Measurements from ENCODE around the gene ZSWIM3. TPM values are rescaled to one million over a fixed set of nuclear protein-coding genes. Genes with fewer than 3 reads are reported as not detected.

Gene ZSWIM3
- total and polyA plus RNA-seq, 2 donors (not counting 1 experiment from before 2014, with no cell fraction given): 3.6 to 7.6 TPM

DNA sequence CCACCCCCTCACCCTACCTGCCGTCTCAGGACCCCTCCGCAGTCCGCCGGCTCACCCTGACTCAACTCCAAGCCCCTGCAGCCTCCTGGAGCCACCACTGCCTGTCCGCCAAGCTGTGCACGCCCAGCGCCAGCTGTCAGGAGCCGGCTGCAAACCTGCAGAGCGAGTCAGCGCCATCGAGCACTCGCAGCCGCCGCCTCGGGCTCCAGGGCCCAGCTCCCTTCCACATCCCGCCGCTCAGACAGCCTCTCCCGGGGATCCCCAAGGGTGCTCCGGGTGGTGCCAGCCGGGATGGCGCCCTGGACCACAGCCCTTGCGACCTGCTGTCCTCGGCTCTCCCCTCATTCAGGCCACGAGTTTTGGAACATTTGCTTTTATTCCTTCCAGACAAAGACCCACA is 34.6 kb upstream of the ZSWIM3 start:
- Histone ChIP-seq H3K9ac (ENCODE audit: insufficient read depth, low read length) (no peak overlapping the region), H3K27ac (ENCODE audit: insufficient read depth, low read length) (no peak overlapping the region), H3K4me1 (ENCODE audit: control insufficient read depth, extremely low read depth, insufficient read depth, low read length) (peaks cover 19% of the 10 kb centered on the region), H3K27me3 (ENCODE audit: control insufficient read depth, insufficient read depth, low read length) (peaks cover 5% of the 10 kb centered on the region), H3K4me3 (replicated peaks in 1 of 4; ENCODE audit: control extremely low read depth in 1 of 4, insufficient read depth in 1 of 4, low read depth in 3 of 4, low read length in 4 of 4) (no peak overlapping the region), H3K9me3 (ENCODE audit: control insufficient read depth, insufficient read depth, low read depth, low read length) (no peaks in the 10 kb centered on the region), H3K79me2 (ENCODE audit: control insufficient read depth, insufficient read depth, low read length) (no peaks in the 10 kb centered on the region), H3K4me2 (ENCODE audit: extremely low read depth, insufficient read depth, low read length) (peak overlapping the region; percentile 48), H4K20me1 (ENCODE audit: control insufficient read depth, extremely low read depth, insufficient read depth, low read length) (no peaks in the 10 kb centered on the region), H3K36me3 (ENCODE audit: control insufficient read depth, insufficient read depth, low read length) (no peaks in the 10 kb centered on the region), H2AFZ (ENCODE audit: low read length) (no peak overlapping the region)
- DNase-seq (ENCODE audit: low read depth in 2 of 2): peak in 1 of 2 donors; percentile 26
- TF ChIP-seq CTCF (conservative IDR thresholded peaks at IDR 0.05 in 1 of 2, IDR thresholded peaks at IDR 0.05 in 1 of 2; ENCODE audit: low read depth in 1 of 2, low read length in 2 of 2) (no peak), EZH2 (IDR thresholded peaks at IDR 0.05; ENCODE audit: low read length, missing control alignments) (no peak)

GRCh38 chr20:45823949-45824835 is 33.2 kb upstream of the ZSWIM3 start:
- Histone ChIP-seq H3K36me3 (ENCODE audit: control insufficient read depth, insufficient read depth, low read length) (no peaks in the 10 kb centered on the region), H3K27ac (ENCODE audit: insufficient read depth, low read length) (no peak overlapping the region), H3K4me2 (ENCODE audit: extremely low read depth, insufficient read depth, low read length) (peak overlapping the region; percentile 51), H4K20me1 (ENCODE audit: control insufficient read depth, extremely low read depth, insufficient read depth, low read length) (no peaks in the 10 kb centered on the region), H3K79me2 (ENCODE audit: control insufficient read depth, insufficient read depth, low read length) (no peaks in the 10 kb centered on the region), H3K9ac (ENCODE audit: insufficient read depth, low read length) (no peak overlapping the region), H3K27me3 (ENCODE audit: control insufficient read depth, insufficient read depth, low read length) (peaks cover 5% of the 10 kb centered on the region), H3K4me3 (replicated peaks in 1 of 4; ENCODE audit: control extremely low read depth in 1 of 4, insufficient read depth in 1 of 4, low read depth in 3 of 4, low read length in 4 of 4) (no peak overlapping the region), H2AFZ (ENCODE audit: low read length) (peak overlapping the region; percentile 10), H3K4me1 (ENCODE audit: control insufficient read depth, extremely low read depth, insufficient read depth, low read length) (peaks cover 15% of the 10 kb centered on the region), H3K9me3 (ENCODE audit: control insufficient read depth, insufficient read depth, low read depth, low read length) (no peaks in the 10 kb centered on the region)
- peak; percentile 31 to 45 for DNase-seq (ENCODE audit: low read depth in 2 of 2)
- TF ChIP-seq CTCF (conservative IDR thresholded peaks at IDR 0.05 in 1 of 2, IDR thresholded peaks at IDR 0.05 in 1 of 2; ENCODE audit: low read depth in 1 of 2, low read length in 2 of 2): peak; percentile 23 to 49
- TF ChIP-seq EZH2 (IDR thresholded peaks at IDR 0.05; ENCODE audit: low read length, missing control alignments): no peak

DNA sequence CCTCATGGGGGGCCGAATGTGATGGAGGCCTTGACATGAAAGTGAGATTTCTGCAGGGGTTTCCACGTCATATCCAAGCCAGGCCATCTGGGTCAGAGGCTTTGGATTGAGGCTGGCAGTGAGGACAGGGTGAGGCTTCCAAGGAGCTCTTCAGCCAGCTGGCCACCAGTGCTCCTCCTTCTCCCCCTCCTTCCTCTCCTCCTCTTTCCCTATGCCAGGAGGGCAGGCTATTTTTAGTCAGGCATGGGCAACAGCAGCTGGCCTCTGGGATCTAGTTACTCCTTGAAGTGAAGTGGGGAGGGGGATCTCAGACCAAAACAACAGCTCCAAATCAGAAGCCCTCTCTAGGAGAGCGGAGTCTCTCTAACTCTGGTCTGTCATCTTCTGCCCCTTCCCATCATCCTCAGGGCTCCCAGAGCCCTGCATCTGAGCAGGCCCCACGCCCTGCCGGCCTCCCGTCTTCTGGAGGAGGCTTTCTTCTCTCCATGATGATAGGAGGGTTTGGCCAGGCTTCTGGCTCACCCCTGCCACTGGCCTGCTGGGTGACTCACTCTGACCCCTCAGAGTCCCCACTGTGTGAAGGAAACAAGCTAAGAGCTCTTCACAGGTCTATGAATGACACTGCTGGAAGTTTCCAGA is 30.9 kb upstream of the ZSWIM3 start:
- no peaks in the 10 kb centered on the region for H3K36me3 ChIP-seq (ENCODE audit: control insufficient read depth, insufficient read depth, low read length)
- H3K9me3 ChIP-seq (ENCODE audit: control insufficient read depth, insufficient read depth, low read depth, low read length): no peaks in the 10 kb centered on the region
- peaks cover 5% of the 10 kb centered on the region for H3K27me3 ChIP-seq (ENCODE audit: control insufficient read depth, insufficient read depth, low read length)
- peak overlapping the region; percentile 34 for H3K27ac ChIP-seq (ENCODE audit: insufficient read depth, low read length)
- H3K4me1 ChIP-seq (ENCODE audit: control insufficient read depth, extremely low read depth, insufficient read depth, low read length): peaks cover 15% of the 10 kb centered on the region
- TF ChIP-seq EZH2 (IDR thresholded peaks at IDR 0.05; ENCODE audit: low read length, missing control alignments) (no peak), CTCF (conservative IDR thresholded peaks at IDR 0.05 in 1 of 2, IDR thresholded peaks at IDR 0.05 in 1 of 2; ENCODE audit: low read depth in 1 of 2, low read length in 2 of 2) (no peak)
- H4K20me1 ChIP-seq (ENCODE audit: control insufficient read depth, extremely low read depth, insufficient read depth, low read length): no peaks in the 10 kb centered on the region
- peak in 1 of 2 donors; percentile 58 for DNase-seq (ENCODE audit: low read depth in 2 of 2)
- H3K4me2 ChIP-seq (ENCODE audit: extremely low read depth, insufficient read depth, low read length): no peak overlapping the region
- H3K9ac ChIP-seq (ENCODE audit: insufficient read depth, low read length): no peak overlapping the region
- peak overlapping the region; percentile 68 for H2AFZ ChIP-seq (ENCODE audit: low read length)
- H3K79me2 ChIP-seq (ENCODE audit: control insufficient read depth, insufficient read depth, low read length): no peaks in the 10 kb centered on the region
- H3K4me3 ChIP-seq (replicated peaks in 1 of 4; ENCODE audit: control extremely low read depth in 1 of 4, insufficient read depth in 1 of 4, low read depth in 3 of 4, low read length in 4 of 4): no peak overlapping the region

Measured in fibroblast of lung (primary cell).